Measurements from ENCODE around the gene CFAP300. TPM values are rescaled to one million over a fixed set of nuclear protein-coding genes. Genes with fewer than 3 reads are reported as not detected.

CFAP300 gene
- 1.4 TPM for polyA plus RNA-seq (2013, experiment 1 of 2)
- polyA plus RNA-seq (2013, experiment 2 of 2): 1.1 TPM

GRCh38 chr11:102047305-102047924, at the start of gene CFAP300:
TSS of gene CFAP300 (plus strand) at chr11:102047437. CDS start at chr11:102047471, 34 bp downstream.
- Histone ChIP-seq H3K4me1 (ENCODE audit: control insufficient read depth, insufficient read depth, low read length, poor library complexity, severe bottlenecking) (no peaks in the 10 kb centered on the region), H3K4me3 (ENCODE audit: extremely low read depth, insufficient read depth, low read length, poor library complexity, severe bottlenecking) (peak within 1 kb of the TSS; percentile 26), H3K36me3 (ENCODE audit: control insufficient read depth, insufficient read depth, low read length) (no peaks in the 10 kb centered on the region), H3K27ac (ENCODE audit: low read depth, low read length, severe bottlenecking) (no peak within 1 kb of the TSS), H3K9me3 (ENCODE audit: control insufficient read depth, low read length) (no peaks in the 10 kb centered on the region)
- 55 to 61% methylated on average over 31 to 44 of the region's 45 CpGs for WGBS, 2 experiments (ENCODE audit: insufficient coverage in 2 of 2)

- 80 to 100% methylated on average over 1 of the region's 3 CpGs for WGBS, 2 experiments (ENCODE audit: insufficient coverage in 2 of 2)
- H3K27ac ChIP-seq (ENCODE audit: low read depth, low read length, severe bottlenecking): no peak overlapping the region
Measured at GRCh38 chr11:102001657-102002338, 45.4 kb upstream of the CFAP300 start.

GRCh38 chr11:102004220-102004619, 43.0 kb upstream of the CFAP300 start:
- Histone ChIP-seq H3K4me3 (ENCODE audit: extremely low read depth, insufficient read depth, low read length, poor library complexity, severe bottlenecking) (no peak overlapping the region), H3K27ac (ENCODE audit: low read depth, low read length, severe bottlenecking) (no peak overlapping the region)

More at GRCh38 chr11:102001657-102002338, 45.4 kb upstream of the CFAP300 start:
- no peaks in the 10 kb centered on the region for H3K4me1 ChIP-seq (ENCODE audit: control insufficient read depth, insufficient read depth, low read length, poor library complexity, severe bottlenecking)
- H3K4me3 ChIP-seq (ENCODE audit: extremely low read depth, insufficient read depth, low read length, poor library complexity, severe bottlenecking): no peak overlapping the region
- no peaks in the 10 kb centered on the region for H3K36me3 ChIP-seq (ENCODE audit: control insufficient read depth, insufficient read depth, low read length)
- H3K9me3 ChIP-seq (ENCODE audit: control insufficient read depth, low read length): no peaks in the 10 kb centered on the region

GRCh38 chr11:102005306-102005705, 41.9 kb upstream of the CFAP300 start:
- H3K36me3 ChIP-seq (ENCODE audit: control insufficient read depth, insufficient read depth, low read length): no peaks in the 10 kb centered on the region
- H3K4me1 ChIP-seq (ENCODE audit: control insufficient read depth, insufficient read depth, low read length, poor library complexity, severe bottlenecking): peaks cover 10% of the 10 kb centered on the region
- no CpG with 5 or more reads among the region's 4 CpGs for WGBS, 2 experiments (ENCODE audit: insufficient coverage in 2 of 2)
- H3K4me3 ChIP-seq (ENCODE audit: extremely low read depth, insufficient read depth, low read length, poor library complexity, severe bottlenecking): no peak overlapping the region
- H3K27ac ChIP-seq (ENCODE audit: low read depth, low read length, severe bottlenecking): no peak overlapping the region
- H3K9me3 ChIP-seq (ENCODE audit: control insufficient read depth, low read length): no peaks in the 10 kb centered on the region

More at GRCh38 chr11:102004220-102004619, 43.0 kb upstream of the CFAP300 start:
- Histone ChIP-seq H3K9me3 (ENCODE audit: control insufficient read depth, low read length) (no peaks in the 10 kb centered on the region), H3K4me1 (ENCODE audit: control insufficient read depth, insufficient read depth, low read length, poor library complexity, severe bottlenecking) (peaks cover 5% of the 10 kb centered on the region), H3K36me3 (ENCODE audit: control insufficient read depth, insufficient read depth, low read length) (no peaks in the 10 kb centered on the region)

- Histone ChIP-seq H3K36me3 (ENCODE audit: control insufficient read depth, insufficient read depth, low read length) (no peaks in the 10 kb centered on the region), H3K9me3 (ENCODE audit: control insufficient read depth, low read length) (no peaks in the 10 kb centered on the region), H3K4me3 (ENCODE audit: extremely low read depth, insufficient read depth, low read length, poor library complexity, severe bottlenecking) (no peak overlapping the region), H3K4me1 (ENCODE audit: control insufficient read depth, insufficient read depth, low read length, poor library complexity, severe bottlenecking) (peaks cover 20% of the 10 kb centered on the region), H3K27ac (ENCODE audit: low read depth, low read length, severe bottlenecking) (no peak overlapping the region)
- WGBS, 2 experiments (ENCODE audit: insufficient coverage in 2 of 2): 100% methylated on average over 2 to 4 of the region's 7 CpGs
Measured at GRCh38 chr11:102006835-102007566, 40.2 kb upstream of the CFAP300 start.

GRCh38 chr11:102007567-102008437, 39.4 kb upstream of the CFAP300 start:
- Histone ChIP-seq H3K9me3 (ENCODE audit: control insufficient read depth, low read length) (no peaks in the 10 kb centered on the region), H3K4me1 (ENCODE audit: control insufficient read depth, insufficient read depth, low read length, poor library complexity, severe bottlenecking) (peaks cover 23% of the 10 kb centered on the region), H3K27ac (ENCODE audit: low read depth, low read length, severe bottlenecking) (no peak overlapping the region), H3K36me3 (ENCODE audit: control insufficient read depth, insufficient read depth, low read length) (no peaks in the 10 kb centered on the region), H3K4me3 (ENCODE audit: extremely low read depth, insufficient read depth, low read length, poor library complexity, severe bottlenecking) (no peak overlapping the region)
- 100% methylated on average over 1 of the region's 4 CpGs; no CpG with 5 or more reads in 1 of the 2 experiments for WGBS, 2 experiments (ENCODE audit: insufficient coverage in 2 of 2)

- H3K27ac ChIP-seq (ENCODE audit: low read depth, low read length, severe bottlenecking): peak overlapping the region; percentile 72
Measured at GRCh38 chr11:102010776-102011494, 36.3 kb upstream of the CFAP300 start.

GRCh38 chr11:102012946-102013345, 34.3 kb upstream of the CFAP300 start:
- WGBS, 2 experiments (ENCODE audit: insufficient coverage in 2 of 2): 58 to 78% methylated on average over 2 to 3 of the region's 3 CpGs
- Histone ChIP-seq H3K4me3 (ENCODE audit: extremely low read depth, insufficient read depth, low read length, poor library complexity, severe bottlenecking) (no peak overlapping the region), H3K9me3 (ENCODE audit: control insufficient read depth, low read length) (no peaks in the 10 kb centered on the region), H3K36me3 (ENCODE audit: control insufficient read depth, insufficient read depth, low read length) (no peaks in the 10 kb centered on the region), H3K27ac (ENCODE audit: low read depth, low read length, severe bottlenecking) (no peak overlapping the region), H3K4me1 (ENCODE audit: control insufficient read depth, insufficient read depth, low read length, poor library complexity, severe bottlenecking) (peaks cover 34% of the 10 kb centered on the region)

More at GRCh38 chr11:102010776-102011494, 36.3 kb upstream of the CFAP300 start:
- H3K4me3 ChIP-seq (ENCODE audit: extremely low read depth, insufficient read depth, low read length, poor library complexity, severe bottlenecking): no peak overlapping the region
- H3K9me3 ChIP-seq (ENCODE audit: control insufficient read depth, low read length): no peaks in the 10 kb centered on the region
- no peaks in the 10 kb centered on the region for H3K36me3 ChIP-seq (ENCODE audit: control insufficient read depth, insufficient read depth, low read length)
- H3K4me1 ChIP-seq (ENCODE audit: control insufficient read depth, insufficient read depth, low read length, poor library complexity, severe bottlenecking): peaks cover 34% of the 10 kb centered on the region
- 20 to 27% methylated on average over 6 to 7 of the region's 12 CpGs for WGBS, 2 experiments (ENCODE audit: insufficient coverage in 2 of 2)

GRCh38 chr11:102014756-102015155, 32.5 kb upstream of the CFAP300 start:
- H3K4me1 ChIP-seq (ENCODE audit: control insufficient read depth, insufficient read depth, low read length, poor library complexity, severe bottlenecking): peaks cover 29% of the 10 kb centered on the region
- no peak overlapping the region for H3K4me3 ChIP-seq (ENCODE audit: extremely low read depth, insufficient read depth, low read length, poor library complexity, severe bottlenecking)
- no peaks in the 10 kb centered on the region for H3K9me3 ChIP-seq (ENCODE audit: control insufficient read depth, low read length)
- WGBS, 2 experiments (ENCODE audit: insufficient coverage in 2 of 2): 95 to 96% methylated on average over 5 of the region's 5 CpGs
- no peak overlapping the region for H3K27ac ChIP-seq (ENCODE audit: low read depth, low read length, severe bottlenecking)
- no peaks in the 10 kb centered on the region for H3K36me3 ChIP-seq (ENCODE audit: control insufficient read depth, insufficient read depth, low read length)

All from mesodermal cell (in vitro differentiated cells).